ENCODE results near the gene PKN3. TPM values are rescaled to one million over a fixed set of nuclear protein-coding genes. Genes with fewer than 3 reads are reported as not detected.

The PKN3 gene
- total and polyA plus RNA-seq, 2 of the 13 experiments (the other 11 are each of a cell fraction or from before 2014, with no cell fraction given) = 10.5 to 13.2 TPM

- no peak for TF ChIP-seq ZNF816 (CRISPR knock-in tag; IDR thresholded peaks at IDR 0.05; ENCODE audit: borderline replicate concordance)
- TF ChIP-seq ZBTB4 (CRISPR knock-in tag; IDR thresholded peaks at IDR 0.05; ENCODE audit: borderline replicate concordance) = no peak
- no peak for TF ChIP-seq ZNF235 (CRISPR knock-in tag; IDR thresholded peaks at IDR 0.05; ENCODE audit: borderline replicate concordance)
- no peak for TF ChIP-seq ZSCAN29 (CRISPR knock-in tag; conservative IDR thresholded peaks at IDR 0.05)
- TF ChIP-seq SATB2 (CRISPR knock-in tag; IDR thresholded peaks at IDR 0.05) = no peak
- TF ChIP-seq ZNF788 (CRISPR knock-in tag; IDR thresholded peaks at IDR 0.05; ENCODE audit: borderline replicate concordance) = no peak; the same call in 1 of the 2 replicates
- TF ChIP-seq NFIC (IDR thresholded peaks at IDR 0.05; ENCODE audit: low read length) = no peak
- TF ChIP-seq ZNF879 (CRISPR knock-in tag; IDR thresholded peaks at IDR 0.05) = no peak
- TF ChIP-seq MEIS1 (CRISPR knock-in tag; IDR thresholded peaks at IDR 0.05; ENCODE audit: borderline replicate concordance) = no peak
- TF ChIP-seq TEF (CRISPR knock-in tag; IDR thresholded peaks at IDR 0.05) = no peak
- TF ChIP-seq ZGPAT (CRISPR knock-in tag; IDR thresholded peaks at IDR 0.05) = peak; percentile 66; the same call in 1 of the 2 replicates
- no peak for TF ChIP-seq HCFC1 (IDR thresholded peaks at IDR 0.05; ENCODE audit: low read depth, low read length)
- TF ChIP-seq FOXK1 (CRISPR knock-in tag; IDR thresholded peaks at IDR 0.05; ENCODE audit: borderline replicate concordance, low read depth) = no peak
- TF ChIP-seq KDM5B (CRISPR knock-in tag; IDR thresholded peaks at IDR 0.05; ENCODE audit: borderline replicate concordance) = no peak
- no peak for TF ChIP-seq MTF2 (CRISPR knock-in tag; IDR thresholded peaks at IDR 0.05; ENCODE audit: borderline replicate concordance)
- no peak for TF ChIP-seq SALL2 (CRISPR knock-in tag; IDR thresholded peaks at IDR 0.05)
- TF ChIP-seq KLF11 (CRISPR knock-in tag; IDR thresholded peaks at IDR 0.05) = no peak
- TF ChIP-seq CBX1 (IDR thresholded peaks at IDR 0.05; ENCODE audit: low read depth) = no peak
- no peak for TF ChIP-seq TOPORS (CRISPR knock-in tag; IDR thresholded peaks at IDR 0.05)
- TF ChIP-seq HMGXB4 (CRISPR knock-in tag; IDR thresholded peaks at IDR 0.05; ENCODE audit: borderline replicate concordance in 1 of 2, low read depth in 1 of 2) = peak; percentile 82 to 83; a peak in 2 of 4 replicates
- TF ChIP-seq PBX2 (CRISPR knock-in tag; IDR thresholded peaks at IDR 0.05) = no peak
These were observed 31.0 kb downstream of the PKN3 start (continued) for GRCh38 chr9:128733256-128733655.
